GM12891 (cell line): ENCODE results near the gene MFF.

Experiments used
- POLR2A ChIP-seq: IDR thresholded peaks from 2 replicates; pipeline ENCODE4 v1.6.1; 2011; ENCODE audit warnings: low read depth, low read length, control low read depth
- POLR2AphosphoS5 ChIP-seq: IDR thresholded peaks from 2 replicates; pipeline ENCODE4 v1.6.1; 2011; ENCODE audit warnings: low read depth, low read length, control low read depth
- POU2F2 ChIP-seq: IDR thresholded peaks from 2 replicates; pipeline ENCODE4 v1.6.1; 2011; ENCODE audit warnings: low read depth, mild to moderate bottlenecking, control low read depth, low read length, moderate library complexity
- SPI1 ChIP-seq: IDR thresholded peaks from 2 replicates; pipeline ENCODE4 v1.6.1; 2011; ENCODE audit warnings: low read depth, low read length, control low read depth
- TAF1 ChIP-seq: IDR thresholded peaks from 2 replicates; pipeline ENCODE4 v1.6.1; 2011; ENCODE audit warnings: low read depth, low read length, control low read depth

- TF ChIP-seq POLR2AphosphoS5: no peak
- no peak for TF ChIP-seq POLR2A
- no peak for TF ChIP-seq TAF1
- no peak for TF ChIP-seq POU2F2
- no peak for TF ChIP-seq SPI1
Observed at GRCh38 chr2:227404585-227405271, 79.7 kb downstream of the MFF start.
